Tibial artery (tissue), 4 donors: ENCODE results near the gene VPS50.
"Not testable (repeated sequence)": the region's sequence is repeated elsewhere in the genome, so short reads cannot be mapped to it uniquely, and the experiment has no call there.

Experiments used
- DNase-seq, 2 donors: peaks; one replicate each; pipeline ENCODE4 v3.0.0-alpha.2; 2019
- H3K27ac ChIP-seq, 2 donors: fragments of 200-600 bp; sonication (generic) in 1 of 2; 1 replicate in 1 of 2; 2 replicates in 1 of 2; pipeline ENCODE4 v1.5.1; 2018 to 2019; ENCODE audit warnings: mild to moderate bottlenecking in 1 of 2
- H3K27me3 ChIP-seq, 2 donors: fragments of 200-600 bp; sonication (generic) in 1 of 2; one replicate each; pipeline versions ENCODE4 v1.5.1 to v1.6.0; 2016 to 2019
- H3K36me3 ChIP-seq, 3 donors: fragments of 200-600 bp; sonication (generic) in 2 of 3; one replicate each; pipeline ENCODE4 v1.5.1; 2016 to 2019; ENCODE audit warnings: mild to moderate bottlenecking in 2 of 3
- H3K4me1 ChIP-seq, 4 donors: fragments of 200-600 bp; sonication (generic) in 2 of 4; 1 replicate in 3 of 4; 2 replicates in 1 of 4; pipeline ENCODE4 v1.5.1; 2016 to 2019
- H3K4me3 ChIP-seq, 2 donors: fragments of 200-600 bp; sonication (generic) in 1 of 2; 1 replicate in 1 of 2; 2 replicates in 1 of 2; pipeline ENCODE4 v1.5.1; 2018 to 2019; ENCODE audit warnings: mild to moderate bottlenecking in 2 of 2
- H3K9me3 ChIP-seq, 3 donors: fragments of 200-600 bp; sonication (generic) in 1 of 3; one replicate each; pipeline ENCODE4 v1.5.1; 2016 to 2019
- CTCF ChIP-seq, 2 experiments: fragments of 200-600 bp in 1 of 2; fragments of 450-650 bp in 1 of 2; IDR thresholded peaks; one replicate each; pipeline ENCODE4 v1.5.1; 2017 to 2019; ENCODE audit warnings: antibody characterized with exemption in 2 of 2, mild to moderate bottlenecking in 1 of 2, moderate library complexity in 1 of 2
- intact Hi-C: fragments of 100-400 bp; cut with DNase I; formaldehyde crosslinking; loops from one replicate; pipeline ENCODE4 v1.15.0; 2023; ENCODE audit warnings: low total_unique reads

Gene VPS50

DNA sequence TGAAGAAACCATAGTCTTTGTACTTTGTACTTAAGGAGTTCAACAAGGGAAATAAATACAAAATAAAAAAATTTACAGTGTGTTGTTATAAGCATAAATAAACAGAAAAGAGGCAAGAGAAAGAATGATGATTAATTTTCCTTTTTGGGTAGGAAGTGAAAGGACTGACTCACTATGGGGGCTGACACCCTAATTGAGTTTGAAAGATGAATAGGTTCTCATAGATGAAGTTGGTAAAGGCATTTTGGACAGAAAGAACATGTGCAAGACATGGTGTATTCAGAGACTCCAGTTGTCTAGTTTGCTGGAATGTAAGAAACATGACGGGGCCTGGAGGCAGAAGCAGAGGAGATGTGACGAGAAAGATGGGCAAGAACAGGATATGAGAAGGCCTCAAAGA, 83.7 kb downstream of the VPS50 start:
- Histone ChIP-seq H3K4me1 (no peaks in the 10 kb centered on the region), H3K9me3 (no peaks in the 10 kb centered on the region), H3K36me3 (peaks cover 21 to 39% (median 33%) of the 10 kb centered on the region in 3 donors), H3K27ac (no peak overlapping the region), H3K4me3 (no peak overlapping the region), H3K27me3 (no peaks in the 10 kb centered on the region)
- TF ChIP-seq CTCF (IDR thresholded peaks at IDR 0.05): no peak
- no peak for DNase-seq
- intact Hi-C loops: no loop called here

- Histone ChIP-seq H3K27me3 (no peaks in the 10 kb centered on the region), H3K36me3 (peaks cover 14 to 36% (median 34%) of the 10 kb centered on the region in 3 donors), H3K9me3 (no peaks in the 10 kb centered on the region), H3K27ac (no peak overlapping the region), H3K4me1 (no peaks in the 10 kb centered on the region), H3K4me3 (no peak overlapping the region)
- intact Hi-C loops: no loop called here
- no peak for TF ChIP-seq CTCF (IDR thresholded peaks at IDR 0.05)
- no peak for DNase-seq
Measured at GRCh38 chr7:93316730-93317129, 84.6 kb downstream of the VPS50 start.

DNA sequence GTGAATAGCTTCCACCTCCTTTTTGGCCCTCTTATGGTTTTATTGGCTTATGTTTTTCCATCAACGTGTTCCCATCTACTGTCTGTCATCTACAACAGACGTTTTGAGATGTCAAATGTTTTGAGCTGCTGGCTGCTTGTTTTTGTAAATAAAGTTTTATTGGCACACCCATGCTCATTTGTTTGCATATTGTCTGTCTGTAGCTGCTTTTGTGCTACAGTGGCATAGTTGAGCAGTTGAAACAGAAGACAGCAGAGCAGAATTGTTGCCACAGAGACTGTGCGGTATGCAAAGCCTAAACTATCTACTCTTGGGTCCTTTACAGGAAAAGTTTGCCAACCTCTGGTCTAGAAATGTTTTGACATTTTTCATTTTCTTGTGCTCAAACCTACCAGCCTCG, 88.7 kb downstream of the VPS50 start:
- no peaks in the 10 kb centered on the region for H3K9me3 ChIP-seq
- no peak for DNase-seq
- H3K4me3 ChIP-seq: no peak overlapping the region
- intact Hi-C loops: no loop called here
- peaks cover 7 to 21% (median 14%) of the 10 kb centered on the region in 3 donors for H3K36me3 ChIP-seq
- no peak overlapping the region for H3K27ac ChIP-seq
- TF ChIP-seq CTCF (IDR thresholded peaks at IDR 0.05): no peak
- no peaks in the 10 kb centered on the region for H3K27me3 ChIP-seq
- H3K4me1 ChIP-seq: no peaks in the 10 kb centered on the region

- H3K4me3 ChIP-seq, H3K4me1 ChIP-seq, H3K27ac ChIP-seq, H3K9me3 ChIP-seq, H3K27me3 ChIP-seq, DNase-seq, intact Hi-C loops: not testable (repeated sequence)
- H3K36me3 ChIP-seq: peaks cover 2 to 11% (median 7%) of the 10 kb centered on the region in 3 donors
Measured at GRCh38 chr7:93326291-93326690, 94.1 kb downstream of the VPS50 start.

DNA sequence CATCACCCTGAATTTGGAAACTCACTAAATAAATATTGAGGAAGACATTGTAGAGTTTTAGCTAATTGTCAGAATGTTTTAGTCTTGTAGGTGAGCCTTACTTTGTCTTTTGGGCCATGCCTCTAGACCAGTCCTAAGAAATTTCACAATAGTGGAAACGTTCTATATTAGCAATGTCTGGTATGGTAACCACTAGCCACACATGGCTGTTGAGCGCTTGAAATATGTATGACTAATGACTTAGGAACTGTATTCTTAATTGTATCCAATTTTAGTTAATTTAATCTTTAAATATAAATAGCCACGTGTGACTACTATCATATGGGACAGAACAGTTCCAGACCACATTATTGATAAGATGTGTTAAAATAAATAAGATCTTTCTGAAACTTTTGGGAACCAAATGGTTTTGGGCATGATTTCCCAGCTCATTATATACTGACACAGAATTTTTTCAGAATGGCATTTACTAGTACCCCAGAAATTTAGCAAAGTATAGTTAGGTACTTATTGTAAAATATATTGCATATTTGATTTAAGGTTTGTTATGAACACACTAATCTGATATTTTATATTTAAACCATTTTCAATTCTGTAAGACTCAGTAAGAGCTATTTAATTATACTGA, 95.0 kb downstream of the VPS50 start:
- TF ChIP-seq CTCF (IDR thresholded peaks at IDR 0.05): no peak
- intact Hi-C loops: no loop called here

GRCh38 chr7:93331706-93332105, 99.5 kb downstream of the VPS50 start:
- Histone ChIP-seq H3K4me1 (no peaks in the 10 kb centered on the region), H3K27ac (no peak overlapping the region), H3K9me3 (no peaks in the 10 kb centered on the region), H3K27me3 (no peaks in the 10 kb centered on the region), H3K36me3 (peaks cover 4 to 20% (median 14%) of the 10 kb centered on the region in 3 donors), H3K4me3 (no peak overlapping the region)
- no peak for TF ChIP-seq CTCF (IDR thresholded peaks at IDR 0.05)
- intact Hi-C loops: no loop called here
- no peak for DNase-seq

More for the DNA sequence above, 95.0 kb downstream of the VPS50 start:
- DNase-seq: no peak
- Histone ChIP-seq H3K27ac (no peak overlapping the region), H3K4me3 (no peak overlapping the region), H3K27me3 (no peaks in the 10 kb centered on the region), H3K4me1 (no peaks in the 10 kb centered on the region), H3K9me3 (no peaks in the 10 kb centered on the region), H3K36me3 (peaks cover 0 to 11% (median 7%) of the 10 kb centered on the region in 3 donors)
